ENCODE results near the gene PITPNC1. TPM values are rescaled to one million over a fixed set of nuclear protein-coding genes. Genes with fewer than 3 reads are reported as not detected.

The PITPNC1 gene
- 19.9 and 22.8 TPM in 2 replicates for total RNA-seq

GRCh38 chr17:67376737-67377487 lies at the start of gene PITPNC1:
Gene PITPNC1 (plus strand): TSS chr17:67377281.

GRCh38 chr17:67366193-67367157 lies 10.6 kb upstream of the PITPNC1 start, which contains the start of gene PSMD12:
Gene PSMD12 (minus strand): TSS chr17:67366577. CDS start chr17:67366519, 58 bp downstream.

GRCh38 chr17:67717624-67718324 lies 340.7 kb downstream of the PITPNC1 start, which contains the start of gene NOL11:
Gene NOL11 (plus strand): TSS chr17:67717936. CDS start chr17:67717948, 12 bp downstream.

Other genes starting within 250 kb of the PITPNC1 start
- 28.0 and 32.9 TPM in 2 replicates for gene HELZ, start 132.1 kb upstream of the PITPNC1 start, total RNA-seq
- gene PSMD12, start 10.7 kb upstream of the PITPNC1 start, total RNA-seq = 31.5 and 31.7 TPM in 2 replicates

Measured in mammary microvascular endothelial cell (primary cell).